ENCODE results near the gene MYO15B.

The MYO15B gene

DNA sequence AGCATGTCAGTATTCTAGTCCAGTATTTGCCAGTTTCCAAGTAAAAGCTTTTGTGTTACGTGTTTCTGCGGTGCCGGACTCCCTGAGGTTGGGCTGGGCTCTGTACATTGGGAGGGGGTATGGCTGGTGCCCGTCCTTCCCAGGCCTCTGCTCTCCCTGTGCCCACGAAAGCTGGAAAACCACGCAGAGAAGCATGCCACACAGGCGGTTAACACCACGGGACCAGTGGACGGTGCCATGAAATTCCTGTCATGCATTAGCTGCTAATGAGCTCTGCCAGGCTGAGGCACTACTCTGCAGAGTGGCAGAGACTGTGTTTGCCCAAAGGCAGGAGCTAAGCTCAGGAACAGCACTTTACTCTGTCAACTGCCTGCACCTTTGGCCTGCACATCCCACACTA, 53.7 kb downstream of the MYO15B start:
- DNase-seq: no peak

DNA sequence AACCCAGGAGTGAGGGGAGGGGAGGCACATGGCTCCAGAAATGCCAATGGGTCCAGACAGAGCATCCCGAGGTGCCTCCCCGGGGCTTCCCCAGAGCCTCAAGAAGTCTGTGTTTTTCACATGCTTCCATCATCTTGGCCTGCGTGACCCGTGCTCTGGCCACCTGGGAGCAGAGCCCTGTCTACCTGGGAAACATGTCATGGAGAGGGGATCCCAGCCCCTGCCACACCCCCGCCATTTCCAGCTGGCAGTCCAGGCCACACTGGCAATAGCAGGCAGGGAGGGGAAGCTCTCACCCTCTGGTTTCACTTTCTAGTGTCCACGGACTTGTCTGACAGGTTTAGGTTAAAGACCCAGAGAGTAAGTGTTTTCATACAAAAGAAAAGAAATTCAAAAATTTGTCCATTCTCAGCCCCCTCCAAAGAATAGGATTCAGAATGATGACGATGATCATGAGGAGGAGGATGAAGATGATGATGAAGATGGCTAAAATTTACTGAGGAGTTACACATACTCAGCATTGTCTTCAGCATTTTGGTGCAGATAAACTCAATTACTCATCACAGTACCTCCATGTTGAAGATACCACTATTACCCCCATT, 54.7 kb downstream of the MYO15B start:
- DNase-seq: no peak

DNA sequence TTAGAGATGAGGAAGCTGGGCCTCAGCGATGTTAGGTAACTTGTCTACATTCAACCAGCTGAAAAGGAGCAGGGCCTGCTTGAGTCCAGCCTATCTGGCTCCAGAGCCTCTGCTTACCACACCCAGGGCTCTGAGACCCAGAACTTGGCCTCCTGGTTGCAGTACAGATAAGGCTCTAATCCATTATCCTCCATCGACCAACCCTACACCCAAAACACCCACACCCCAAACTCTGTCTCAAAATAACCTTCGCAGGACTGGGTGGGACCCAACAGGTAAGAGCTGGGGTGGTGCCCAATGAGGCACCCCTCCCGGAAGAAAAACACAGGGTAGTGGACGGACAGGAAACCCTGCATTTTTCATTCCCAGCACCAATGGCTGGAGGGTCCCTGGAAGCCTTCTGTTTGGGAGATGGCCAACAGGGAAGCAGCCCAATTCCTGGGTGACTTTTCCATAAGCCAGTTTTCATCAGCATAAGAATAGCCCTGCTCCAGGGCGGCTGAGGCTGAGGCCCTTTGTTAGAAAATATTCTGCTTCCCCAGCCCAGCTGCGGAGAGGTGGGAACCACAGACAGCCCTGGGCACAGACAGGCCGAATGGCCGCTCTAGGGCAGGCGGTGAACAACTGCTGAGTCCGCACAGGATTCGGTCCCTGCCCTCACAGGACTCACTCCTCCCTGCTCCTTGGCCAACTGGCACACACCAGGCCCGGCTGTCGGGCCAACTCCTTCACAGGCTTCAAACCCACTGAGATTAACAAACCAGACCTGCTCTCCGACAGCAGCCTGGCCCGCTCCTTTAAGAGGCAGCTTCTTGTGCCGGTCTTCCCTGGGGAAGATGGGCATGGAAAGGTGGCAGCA, 55.4 kb downstream of the MYO15B start:
- no peak for DNase-seq

DNA sequence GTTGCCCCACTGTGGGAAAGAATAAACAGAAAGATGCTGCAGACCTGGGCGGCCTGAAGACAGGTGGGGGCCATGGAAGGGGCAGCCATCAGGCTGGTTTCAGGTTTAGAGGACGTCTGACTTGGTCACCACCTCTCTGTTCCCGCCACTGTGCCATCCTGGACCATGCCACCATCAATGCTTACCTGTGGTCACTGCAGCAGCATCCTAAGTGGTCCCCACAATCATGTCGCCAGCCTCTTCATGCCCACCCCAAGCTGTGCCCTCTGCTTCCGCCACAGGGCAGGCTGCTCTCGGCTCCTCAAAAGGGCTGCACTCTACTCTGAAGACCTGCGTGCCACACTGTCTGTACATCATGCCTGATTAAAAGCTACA, 56.0 kb downstream of the MYO15B start:
- no peak for DNase-seq

- DNase-seq: no peak
Observed at GRCh38 chr17:75645501-75645888, 57.9 kb downstream of the MYO15B start.

DNA sequence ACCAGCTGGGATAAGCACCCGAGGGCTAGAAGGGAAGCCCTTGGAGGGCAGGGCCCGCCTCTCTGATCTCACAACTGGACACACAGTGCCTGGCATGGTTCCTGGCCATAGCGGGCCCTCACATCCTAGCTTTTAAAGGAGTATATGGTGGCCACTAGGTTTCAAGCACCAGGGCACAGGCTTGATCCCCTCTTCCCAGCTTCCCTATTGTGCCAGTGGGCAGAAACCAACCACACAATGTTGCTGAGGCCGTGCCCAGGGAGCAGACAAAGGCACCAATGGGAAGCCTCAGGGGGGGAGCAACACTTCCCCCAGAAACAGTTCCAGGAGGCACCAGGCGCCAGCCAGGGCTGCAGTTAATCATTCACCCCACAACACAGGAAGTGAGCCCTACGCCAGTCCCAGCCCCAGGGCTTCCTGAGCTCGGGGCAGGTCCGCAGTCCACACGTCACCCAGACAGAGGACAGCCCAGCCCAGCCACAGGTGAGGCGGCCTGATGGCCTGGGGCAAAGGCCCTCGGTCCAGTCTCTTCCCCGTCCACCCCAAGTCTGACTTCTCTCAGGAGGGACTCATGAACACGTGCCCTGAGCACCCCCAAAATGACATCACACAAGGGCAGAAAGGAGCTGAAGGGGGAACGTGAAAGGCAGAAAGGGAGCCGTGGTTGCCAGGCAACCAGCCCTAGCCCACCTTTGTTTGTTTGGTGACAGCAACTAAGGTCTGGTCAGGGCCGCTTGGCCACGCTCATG, 58.5 kb downstream of the MYO15B start:
- peak; percentile 14 for DNase-seq

DNA sequence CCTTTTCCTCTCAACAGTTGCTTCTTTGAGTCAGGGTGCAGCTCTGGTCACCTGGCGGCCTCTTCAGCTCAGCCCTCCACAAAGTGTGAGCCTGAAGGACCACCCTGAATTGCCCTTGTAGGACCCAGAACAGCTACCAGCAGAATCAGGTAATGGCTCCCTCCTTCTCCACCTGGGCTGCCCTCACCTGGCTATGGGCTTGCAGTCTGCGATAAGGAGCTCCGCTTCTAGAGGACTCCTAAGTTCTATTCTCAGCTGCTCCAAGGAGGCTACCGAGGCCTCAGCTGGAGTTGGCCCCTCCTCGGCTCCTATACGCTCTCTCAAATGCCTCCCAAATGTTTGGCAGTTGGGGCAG, 59.0 kb downstream of the MYO15B start:
- no peak for DNase-seq

GRCh38 chr17:75647061-75647460, 59.5 kb downstream of the MYO15B start:
- DNase-seq: no peak

- DNase-seq: no peak
Observed at GRCh38 chr17:75647921-75648320, 60.3 kb downstream of the MYO15B start.

GRCh38 chr17:75649687-75650086, 62.1 kb downstream of the MYO15B start:
- no peak for DNase-seq

- no peak for DNase-seq
Observed at GRCh38 chr17:75650874-75651273, 63.3 kb downstream of the MYO15B start.

- no peak for DNase-seq
Observed at GRCh38 chr17:75652341-75652740, 64.7 kb downstream of the MYO15B start.

GRCh38 chr17:75652934-75653549, 65.4 kb downstream of the MYO15B start:
- peak; percentile 37 for DNase-seq

DNA sequence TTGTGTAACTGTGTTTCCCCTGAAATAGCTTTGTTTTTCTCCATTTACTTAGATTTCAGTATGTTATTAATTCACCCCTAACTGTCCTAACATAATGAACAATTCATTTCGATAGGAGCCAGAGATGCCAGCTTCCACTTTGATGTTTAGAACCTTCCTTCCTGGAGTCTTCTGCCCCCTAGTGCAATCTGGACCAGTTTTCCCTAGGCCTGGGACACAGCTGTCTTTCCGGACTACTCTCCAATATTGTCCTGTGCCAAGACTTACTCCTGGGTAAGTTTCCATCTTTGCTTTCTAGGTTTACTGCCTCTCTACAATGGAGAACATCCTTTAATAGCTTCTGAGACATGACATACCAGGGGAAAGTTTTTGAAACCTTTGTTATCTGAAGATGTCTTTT, 66.6 kb downstream of the MYO15B start:
- DNase-seq: no peak

- DNase-seq: no peak
Observed at GRCh38 chr17:75658237-75658636, 70.6 kb downstream of the MYO15B start.

DNA sequence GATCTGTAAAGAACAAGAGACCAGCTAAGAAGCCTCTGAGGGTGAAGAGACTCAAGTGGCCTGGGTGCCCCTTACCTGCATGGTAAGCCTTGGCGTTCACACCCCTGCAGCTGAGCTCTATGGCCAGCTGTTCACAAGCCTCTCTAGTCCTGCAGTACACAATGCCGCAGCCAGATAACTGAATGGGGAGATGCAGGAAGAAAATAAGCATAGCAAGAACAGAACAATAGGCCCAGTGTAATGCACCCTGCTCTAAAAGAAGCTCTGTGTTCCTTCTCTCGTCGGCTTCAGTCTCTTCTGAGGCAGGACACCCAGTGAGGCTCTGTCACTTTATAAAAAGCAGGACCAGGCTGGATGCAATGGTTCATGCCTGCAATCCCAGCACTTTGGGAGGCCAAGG, 73.9 kb downstream of the MYO15B start:
- no peak for DNase-seq

- DNase-seq: no peak
Observed at GRCh38 chr17:75662511-75662910, 74.9 kb downstream of the MYO15B start.

- DNase-seq: no peak
Observed at GRCh38 chr17:75664099-75664549, 76.5 kb downstream of the MYO15B start.

GRCh38 chr17:75665981-75666380, 78.4 kb downstream of the MYO15B start:
- no peak for DNase-seq

DNA sequence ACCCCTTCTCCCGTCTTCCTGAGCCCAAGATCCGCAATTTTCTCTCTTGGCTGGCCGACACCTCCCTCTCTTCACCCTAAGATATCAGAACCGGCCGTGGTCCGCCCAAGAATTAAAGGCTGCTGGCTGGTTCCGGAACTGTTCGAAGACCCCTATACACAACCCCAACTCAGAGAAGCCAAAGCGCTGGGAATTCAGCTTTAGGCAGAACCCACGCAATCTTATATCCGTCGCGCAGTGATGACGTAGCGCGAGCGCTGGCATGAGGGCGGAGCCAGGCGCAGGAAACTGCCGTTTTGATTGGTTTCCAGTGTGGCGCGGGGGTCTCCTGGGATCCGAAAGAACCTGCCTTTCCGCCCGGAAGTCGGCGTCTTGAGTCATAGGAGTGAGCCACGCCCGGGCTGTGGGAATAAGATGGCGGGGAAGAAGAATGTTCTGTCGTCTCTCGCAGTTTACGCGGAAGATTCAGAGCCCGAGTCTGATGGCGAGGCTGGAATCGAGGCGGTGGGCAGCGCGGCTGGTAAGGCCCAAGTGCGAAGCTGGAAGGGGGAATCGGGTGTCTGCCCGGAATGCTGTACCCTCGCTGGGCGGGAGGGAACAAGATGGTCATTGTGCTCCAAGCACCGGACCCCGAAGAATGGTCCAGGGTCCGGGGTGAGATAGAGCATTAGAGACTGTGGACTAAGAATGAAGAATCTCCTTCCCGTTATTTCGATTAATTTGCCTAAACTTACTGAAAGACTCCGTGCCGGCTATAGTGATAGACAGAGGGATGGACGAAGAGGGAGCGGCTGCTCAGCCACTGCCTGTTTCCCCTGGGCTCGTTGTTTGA, 79.6 kb downstream of the MYO15B start, which contains the start of the genes RECQL5 and SAP30BP:
Gene RECQL5 (minus strand): TSS at position 196 of the 832 bp plus-strand sequence. CDS start 597 bp downstream, outside the sequence.
Gene SAP30BP (plus strand): TSS at position 380 of the 832 bp plus-strand sequence. CDS start 35 bp downstream, at position 415.
- DNase-seq: peak; percentile 97

GRCh38 chr17:75667825-75668224, 80.2 kb downstream of the MYO15B start:
- DNase-seq: no peak

GRCh38 chr17:75668489-75668888, 80.9 kb downstream of the MYO15B start:
- no peak for DNase-seq

Measured in CD4-positive, alpha-beta T cell treated with Interleukin-6 for 4 hours (primary cell).